HG03378 (cell line): Measurements from ENCODE around the gene PLXNA3.
A peak's percentile ranks its signal among the peaks of the same experiment; 100 is the strongest.

Experiments
- ATAC-seq: cut with Tn5 transposase; IDR thresholded peaks from one replicate; pipeline ENCODE4 v1.9.1; 2021; ENCODE audit warnings: mild to moderate bottlenecking, moderate library complexity; ENCODE audit not compliant: unreplicated experiment

PLXNA3 gene

GRCh38 chrX:154525606-154526490 lies 67.8 kb downstream of the PLXNA3 start:
- ATAC-seq = no peak

GRCh38 chrX:154526901-154527675 lies 69.0 kb downstream of the PLXNA3 start:
- ATAC-seq = peak; percentile 65
